Loucy (cell line): ENCODE results near the gene C10orf143.

Source experiments
- CTCF ChIP-seq: fragments of 200-600 bp; sonication (generic); conservative IDR thresholded peaks from 2 replicates; pipeline ENCODE4 v1.5.1; 2014; ENCODE audit warnings: mild to moderate bottlenecking, antibody characterized with exemption, low read length
- EZH2phosphoT487 ChIP-seq: fragments of 200-600 bp; IDR thresholded peaks from 2 replicates; pipeline ENCODE4 v1.6.1; 2018; ENCODE audit warnings: antibody characterized with exemption, mild to moderate bottlenecking, moderate library complexity, borderline replicate concordance

- TF ChIP-seq CTCF (no peak), EZH2phosphoT487 (no peak)
Observed at GRCh38 chr10:130073912-130074311, 36.7 kb downstream of the C10orf143 start.
